Hepatocyte (in vitro differentiated cells): Measurements from ENCODE around the gene ZNF76.
"Not testable (repeated sequence)": the region's sequence is repeated elsewhere in the genome, so short reads cannot be mapped to it uniquely, and the experiment has no call there.

ENCODE experiments used
- CTCF ChIP-seq: fragments of 200-600 bp; sonication (generic); IDR thresholded peaks from 2 replicates; pipeline ENCODE4 v1.5.1; 2016; ENCODE audit warnings: antibody characterized with exemption, mild to moderate bottlenecking; ENCODE audit not compliant: poor library complexity
- EZH2 ChIP-seq: fragments of 200-600 bp; sonication (generic); IDR thresholded peaks from 2 replicates; pipeline ENCODE4 v1.6.1; 2016; ENCODE audit warnings: antibody characterized with exemption, mild to moderate bottlenecking, borderline replicate concordance
- EZH2phosphoT487 ChIP-seq: fragments of 200-600 bp; sonication (generic); IDR thresholded peaks from one replicate; pipeline ENCODE4 v1.6.1; 2018; ENCODE audit warnings: antibody characterized with exemption, mild to moderate bottlenecking, low read depth, moderate library complexity; ENCODE audit not compliant: unreplicated experiment, severe bottlenecking

DNA sequence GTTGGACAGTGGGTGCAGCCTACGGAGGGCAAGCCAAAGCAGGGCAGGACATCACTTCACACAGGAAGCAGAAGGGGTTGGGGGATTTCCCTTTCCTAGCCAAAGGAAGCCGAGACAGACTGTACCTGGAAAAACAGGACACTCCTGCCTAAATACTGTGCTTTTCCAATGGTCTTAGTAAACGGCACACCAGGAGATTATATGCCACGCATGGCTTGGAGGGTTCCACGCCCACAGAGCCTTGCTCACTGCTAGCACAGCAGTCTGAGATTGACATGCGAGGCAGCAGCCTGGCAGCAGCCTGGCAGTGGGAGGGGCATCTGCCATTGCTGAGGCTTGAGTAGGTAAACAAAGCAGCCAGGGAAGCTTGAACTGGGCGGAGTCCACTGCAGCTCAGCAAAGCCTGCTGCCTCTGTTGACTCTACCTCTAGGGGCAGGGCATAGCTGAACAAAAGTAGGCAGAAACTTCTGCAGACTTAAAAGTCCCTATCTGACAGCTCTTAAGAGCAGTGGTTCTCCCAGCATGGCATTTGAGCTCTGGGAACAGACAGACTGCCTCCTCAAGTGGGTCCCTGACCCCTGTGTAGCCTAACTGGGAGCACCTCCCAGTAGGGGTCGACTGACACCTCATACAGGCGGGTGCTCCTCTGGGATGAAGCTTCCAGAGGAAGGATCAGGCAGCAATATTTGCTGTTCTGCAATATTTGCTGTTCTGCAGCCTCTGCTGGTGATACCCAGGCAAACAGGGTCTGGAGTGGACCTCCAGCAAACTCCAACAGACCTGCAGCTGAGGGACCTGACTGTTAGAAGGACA, 72.7 kb downstream of the ZNF76 start:
- TF ChIP-seq CTCF = peak; percentile 12
- not testable (repeated sequence) for TF ChIP-seq EZH2phosphoT487, EZH2
